Neural cell (in vitro differentiated cells): ENCODE measurements around the gene COL4A2.

Experiments
- EP300 ChIP-seq: fragments of 450-650 bp; conservative IDR thresholded peaks from 2 replicates; pipeline ENCODE4 v1.6.1; 2014; ENCODE audit warnings: antibody characterized with exemption, mild to moderate bottlenecking, moderate library complexity; ENCODE audit not compliant: poor library complexity, severe bottlenecking
- EZH2 ChIP-seq: fragments of 200-600, 300-800 bp; shearing (Covaris generic), sonication (generic); IDR thresholded peaks from 2 replicates; pipeline ENCODE4 v1.6.1; 2014; ENCODE audit warnings: antibody characterized with exemption, low read length, borderline replicate concordance, mild to moderate bottlenecking; ENCODE audit not compliant: insufficient read depth, poor library complexity, severe bottlenecking
- TAF1 ChIP-seq: IDR thresholded peaks from 2 replicates; pipeline ENCODE4 v1.6.1; 2012; ENCODE audit warnings: low read depth
- TF ChIP-seq, protein P1 (sequence below): fragments of 450-650 bp; IDR thresholded peaks from 2 replicates; pipeline ENCODE4 v1.5.1; 2014; ENCODE audit warnings: antibody characterized with exemption, mild to moderate bottlenecking, moderate library complexity; ENCODE audit not compliant: poor library complexity, severe bottlenecking

DNA sequence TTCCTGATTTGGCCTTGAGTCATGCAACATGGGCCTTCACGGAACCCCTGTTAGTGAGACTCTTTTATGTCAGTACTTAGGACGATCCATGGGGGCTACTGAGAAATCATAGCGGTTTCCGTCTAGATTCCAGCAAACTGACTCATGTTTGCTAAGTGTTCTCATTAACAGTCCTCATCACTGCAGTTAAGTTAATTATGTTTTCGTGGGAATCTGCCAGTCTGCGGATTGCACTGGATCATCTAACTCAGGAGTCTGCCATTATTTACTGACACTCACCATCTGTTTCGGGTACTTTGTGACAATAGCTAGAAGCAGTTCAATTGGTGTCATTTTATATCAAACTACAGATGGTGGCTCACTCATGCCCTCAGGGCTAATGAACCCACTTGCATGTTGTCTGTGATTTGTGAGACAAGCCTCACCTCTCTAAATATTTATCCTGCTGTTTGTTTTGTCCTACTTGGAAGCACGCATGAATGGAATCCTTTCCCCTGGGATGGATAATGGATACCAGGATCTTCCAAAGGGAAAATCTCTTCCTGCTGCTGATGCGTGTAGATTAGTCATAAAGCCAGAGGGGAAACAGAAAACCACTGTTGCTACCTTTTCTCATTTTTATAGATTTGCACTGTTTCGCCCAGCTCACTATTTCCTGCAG is 192.7 kb downstream of the COL4A2 start:
- TF ChIP-seq, protein P1, sequence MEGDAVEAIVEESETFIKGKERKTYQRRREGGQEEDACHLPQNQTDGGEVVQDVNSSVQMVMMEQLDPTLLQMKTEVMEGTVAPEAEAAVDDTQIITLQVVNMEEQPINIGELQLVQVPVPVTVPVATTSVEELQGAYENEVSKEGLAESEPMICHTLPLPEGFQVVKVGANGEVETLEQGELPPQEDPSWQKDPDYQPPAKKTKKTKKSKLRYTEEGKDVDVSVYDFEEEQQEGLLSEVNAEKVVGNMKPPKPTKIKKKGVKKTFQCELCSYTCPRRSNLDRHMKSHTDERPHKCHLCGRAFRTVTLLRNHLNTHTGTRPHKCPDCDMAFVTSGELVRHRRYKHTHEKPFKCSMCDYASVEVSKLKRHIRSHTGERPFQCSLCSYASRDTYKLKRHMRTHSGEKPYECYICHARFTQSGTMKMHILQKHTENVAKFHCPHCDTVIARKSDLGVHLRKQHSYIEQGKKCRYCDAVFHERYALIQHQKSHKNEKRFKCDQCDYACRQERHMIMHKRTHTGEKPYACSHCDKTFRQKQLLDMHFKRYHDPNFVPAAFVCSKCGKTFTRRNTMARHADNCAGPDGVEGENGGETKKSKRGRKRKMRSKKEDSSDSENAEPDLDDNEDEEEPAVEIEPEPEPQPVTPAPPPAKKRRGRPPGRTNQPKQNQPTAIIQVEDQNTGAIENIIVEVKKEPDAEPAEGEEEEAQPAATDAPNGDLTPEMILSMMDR: no peak
- no peak for TF ChIP-seq EZH2
- TF ChIP-seq EP300: no peak
- TF ChIP-seq TAF1: no peak
